Activated T-helper 9 cell treated with anti-CD3 and anti-CD28 coated beads, Interleukin-2, amount 50 U/mL, for 16 hours (primary cell): ENCODE results near the gene UBR2.
A peak's percentile ranks its signal among the peaks of the same experiment; 100 is the strongest.
"Not testable (repeated sequence)": the region's sequence is repeated elsewhere in the genome, so short reads cannot be mapped to it uniquely, and the experiment has no call there.

Experiments used
- DNase-seq: peaks from one replicate; pipeline ENCODE4 v3.0.0-alpha.2; 2020; ENCODE audit warnings: low read depth

UBR2 gene

DNA sequence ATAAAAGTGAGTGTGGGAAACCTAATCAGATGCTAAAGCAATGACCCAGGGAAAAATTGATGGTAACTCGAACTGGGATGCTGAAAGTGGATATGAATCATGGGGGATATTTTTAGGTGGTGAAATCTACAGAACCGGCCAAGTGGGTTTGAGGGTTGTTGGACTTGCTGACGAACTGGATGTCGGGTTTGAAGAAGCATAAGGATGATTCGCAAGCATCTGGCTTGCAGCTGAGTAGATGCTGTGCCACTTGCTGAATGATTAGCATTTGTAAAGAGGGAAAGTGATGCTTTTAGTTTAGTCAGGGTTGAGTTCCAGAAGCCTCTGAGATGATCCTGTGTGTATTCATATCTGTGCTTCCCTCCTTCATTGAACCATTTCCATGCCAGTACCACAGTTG is 54.9 kb downstream of the UBR2 start:
- no peak for DNase-seq

DNA sequence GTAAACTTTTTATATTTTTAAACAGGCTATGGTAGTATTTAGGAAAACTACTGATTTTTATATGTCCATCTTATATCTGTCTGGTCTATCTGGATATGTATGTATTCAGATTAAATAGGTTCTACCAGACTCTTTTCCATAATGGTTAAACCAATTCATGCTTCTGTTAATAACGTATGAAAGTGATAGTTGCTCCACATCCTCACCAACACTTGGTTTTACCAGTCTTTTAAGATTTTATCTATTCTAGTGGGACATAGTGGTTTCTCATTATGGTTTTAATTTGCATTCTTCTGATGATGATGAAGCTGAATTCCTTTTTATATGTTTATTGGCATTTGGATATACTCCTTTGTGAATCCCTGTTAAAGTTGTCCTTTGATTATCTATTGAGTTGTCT is 56.1 kb downstream of the UBR2 start:
- no peak for DNase-seq

DNA sequence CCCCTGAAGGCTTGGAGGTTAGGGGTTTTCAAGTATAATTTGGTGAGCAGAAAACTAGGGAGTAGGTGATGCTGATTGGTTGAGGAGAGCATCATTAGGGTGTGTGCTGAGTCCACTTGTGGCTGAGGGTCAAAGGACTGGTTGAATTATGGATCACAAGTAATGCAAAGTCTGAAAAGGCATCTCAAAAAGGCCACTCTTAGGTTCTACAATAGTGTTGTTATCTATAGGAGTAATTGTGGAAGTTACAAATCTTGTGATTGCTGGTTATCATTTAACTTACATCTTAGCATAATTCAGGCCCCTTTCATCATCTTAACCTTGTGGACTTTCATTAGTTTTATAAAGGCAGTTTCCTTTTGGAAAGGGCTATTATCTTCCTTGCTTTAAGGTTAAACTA is 60.8 kb downstream of the UBR2 start:
- no peak for DNase-seq

DNA sequence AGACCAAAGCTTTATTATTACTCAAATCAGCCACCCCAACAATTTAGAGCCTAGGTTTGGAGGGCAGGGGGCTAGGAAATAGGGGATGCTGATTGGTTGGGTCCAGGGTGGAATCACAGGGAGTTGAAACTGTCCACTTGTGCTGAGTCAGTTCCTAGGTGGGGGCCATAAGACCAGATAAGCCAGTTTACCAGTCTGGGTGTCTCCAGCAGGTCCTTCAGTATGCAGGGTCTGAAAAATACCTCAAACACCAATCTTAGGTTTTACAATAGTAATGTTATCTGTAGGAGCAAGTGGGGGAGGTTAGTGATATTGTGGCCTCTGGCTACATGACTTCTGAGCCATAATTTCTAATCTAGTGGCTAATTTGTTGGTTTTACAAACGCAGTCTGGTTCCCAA is 63.2 kb downstream of the UBR2 start:
- DNase-seq, result no peak

DNA sequence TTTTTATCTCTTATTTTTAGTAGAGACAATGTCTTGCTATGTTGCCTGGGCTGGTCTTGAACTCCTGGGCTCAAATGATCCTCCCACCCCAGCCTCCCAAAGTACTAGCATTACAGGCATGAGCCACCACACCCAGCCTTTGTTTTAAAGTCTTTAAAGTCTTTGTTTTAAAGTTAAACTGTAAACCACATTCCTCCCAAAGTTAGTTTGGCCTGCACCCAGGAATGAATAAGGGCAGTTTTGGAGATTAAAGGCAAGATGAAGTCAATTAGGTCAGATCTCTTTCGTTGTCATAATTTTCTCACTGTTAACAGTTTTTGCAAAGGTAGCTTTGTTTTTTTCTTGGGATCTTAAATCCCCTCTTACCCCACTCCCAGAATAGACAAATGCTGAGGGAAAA is 63.8 kb downstream of the UBR2 start:
- no peak for DNase-seq

DNA sequence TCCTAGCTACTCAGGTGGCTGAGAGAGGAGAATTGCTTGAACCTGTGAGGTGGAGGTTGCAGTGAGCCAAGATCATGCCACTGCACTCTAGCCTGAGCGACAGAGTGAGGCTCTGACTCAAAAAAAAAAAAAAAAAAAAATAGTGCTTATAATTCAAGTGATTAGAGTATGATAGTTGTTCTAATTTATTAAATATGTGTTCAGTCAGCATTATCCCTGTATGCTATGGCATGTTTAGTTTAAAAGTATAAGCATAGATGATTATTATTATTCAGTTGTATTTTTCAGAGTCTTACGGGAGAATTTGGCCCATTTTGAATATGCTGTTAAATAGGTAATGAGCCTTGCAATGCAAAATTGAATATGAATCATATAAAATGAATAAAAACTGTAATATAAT is 64.8 kb downstream of the UBR2 start:
- no peak for DNase-seq

DNA sequence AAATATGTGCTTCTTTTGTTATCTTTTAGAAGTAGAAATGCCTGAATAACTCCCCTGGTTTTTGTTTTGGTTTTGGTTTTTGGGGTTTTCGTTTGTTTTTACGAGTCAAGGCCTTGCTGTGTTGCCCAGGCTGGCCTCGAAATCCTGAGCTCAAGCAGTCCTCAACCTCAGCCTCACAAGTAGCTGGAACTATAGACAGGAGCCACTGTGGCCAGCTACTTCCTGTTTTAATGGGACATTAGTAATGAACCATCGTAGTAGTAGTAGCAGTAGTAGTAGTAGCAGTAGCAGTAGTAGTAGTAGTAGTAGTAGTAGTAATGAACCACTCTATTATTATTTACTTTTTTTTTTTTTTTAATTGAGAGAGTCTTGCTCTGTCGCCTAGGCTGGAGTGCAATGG is 66.0 kb downstream of the UBR2 start:
- no peak for DNase-seq

DNA sequence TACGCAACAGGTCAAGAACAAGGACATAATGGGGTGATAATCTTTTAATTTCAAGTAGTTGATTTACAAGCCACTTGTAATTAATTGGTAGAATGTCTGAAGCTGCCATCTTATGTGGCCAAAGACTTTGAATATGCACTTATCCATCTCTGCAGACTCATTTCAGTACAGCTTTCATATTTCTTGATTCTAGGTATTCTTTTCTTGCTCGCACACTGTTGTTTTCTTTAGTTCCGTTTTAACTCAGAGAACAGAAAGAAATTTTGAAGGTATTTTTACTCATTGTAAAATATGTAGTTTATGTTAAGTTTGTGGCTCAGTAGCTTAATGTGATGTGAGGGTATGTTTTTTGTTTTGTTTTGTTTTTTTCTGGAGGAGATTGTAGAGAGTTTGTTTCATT is 73.9 kb downstream of the UBR2 start:
- DNase-seq, result no peak

DNA sequence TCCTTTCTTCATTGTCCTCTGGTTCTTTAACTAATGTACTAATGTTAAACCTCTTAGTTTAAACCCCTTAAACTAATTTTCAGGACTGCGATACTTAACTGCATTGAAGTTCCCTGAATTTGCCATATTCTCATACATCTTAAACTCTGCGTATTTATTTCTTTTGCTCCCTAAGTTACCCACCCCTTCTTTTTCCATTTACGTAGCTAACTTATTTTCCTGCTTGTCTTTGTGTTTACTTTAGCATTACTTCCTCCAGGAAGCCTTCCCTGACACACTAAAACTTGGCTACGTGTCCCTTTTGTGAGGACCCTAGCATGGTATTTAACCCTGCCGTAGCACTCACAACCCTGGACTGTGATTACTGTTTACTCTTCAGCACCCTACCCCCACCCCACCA is 79.0 kb downstream of the UBR2 start:
- DNase-seq, result no peak

DNA sequence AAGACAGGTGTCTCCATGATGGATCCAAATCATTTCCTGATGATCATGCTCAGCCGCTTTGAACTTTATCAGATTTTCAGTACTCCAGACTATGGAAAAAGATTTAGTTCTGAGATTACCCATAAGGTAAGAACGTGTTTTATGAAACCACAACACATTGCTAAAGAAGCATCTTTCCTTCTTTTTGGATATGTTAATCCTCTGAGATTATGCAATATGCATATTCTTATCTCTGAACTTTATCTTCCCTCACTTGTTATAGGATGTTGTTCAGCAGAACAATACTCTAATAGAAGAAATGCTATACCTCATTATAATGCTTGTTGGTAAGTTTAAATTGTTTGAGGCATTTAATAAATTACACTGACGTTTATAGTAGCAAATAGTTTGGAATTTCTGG is 80.4 kb downstream of the UBR2 start:
- no peak for DNase-seq

DNA sequence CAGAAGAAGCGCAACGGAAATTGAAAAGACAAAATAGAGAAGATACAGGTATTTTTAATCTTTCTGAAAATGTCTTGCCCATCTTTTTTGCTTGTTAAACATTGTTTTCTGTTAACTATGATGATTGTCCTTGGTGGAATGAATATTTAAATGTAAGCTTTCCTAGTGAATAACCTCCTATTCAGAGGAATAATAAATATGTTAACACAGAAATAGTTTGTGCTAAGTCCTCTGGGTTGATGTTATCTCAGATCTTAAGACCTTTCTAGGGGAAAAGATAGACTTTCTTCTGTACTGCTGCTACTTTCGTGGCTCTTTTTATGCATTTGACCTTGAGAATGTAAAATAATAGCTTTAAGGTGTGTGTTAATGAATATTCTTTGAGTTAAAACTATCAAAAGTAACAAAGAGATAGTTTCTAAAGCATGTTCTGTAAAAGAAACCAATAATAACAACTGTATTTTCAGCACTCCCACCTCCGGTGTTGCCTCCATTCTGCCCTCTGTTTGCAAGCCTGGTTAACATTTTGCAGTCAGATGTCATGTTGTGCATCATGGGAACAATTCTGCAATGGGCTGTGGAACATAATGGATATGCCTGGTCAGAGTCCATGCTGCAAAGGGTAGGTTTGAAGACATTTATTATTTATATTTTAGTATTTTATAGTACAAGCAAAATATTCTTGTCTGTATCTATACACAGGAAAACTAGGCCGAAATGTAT is 88.4 kb downstream of the UBR2 start:
- no peak for DNase-seq

DNA sequence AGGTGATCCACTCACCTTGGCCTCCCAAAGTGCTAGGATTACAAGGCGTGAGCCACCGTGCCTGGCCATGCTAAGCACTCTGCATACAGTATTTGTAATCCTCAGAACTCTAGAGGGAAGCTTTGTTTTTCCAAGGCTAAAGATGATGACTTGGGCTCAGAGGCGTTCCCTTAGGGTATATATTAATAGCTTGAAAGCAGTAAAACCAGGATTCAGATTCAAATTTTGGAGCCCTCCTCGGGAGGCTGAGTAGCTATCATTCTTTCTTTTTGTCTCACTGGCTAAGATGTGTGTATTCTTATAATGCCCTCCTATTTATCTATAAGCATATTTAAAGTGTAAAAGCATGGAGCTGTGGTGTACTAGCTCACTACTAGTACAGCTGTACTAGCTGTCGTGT is 90.0 kb downstream of the UBR2 start:
- no peak for DNase-seq

DNA sequence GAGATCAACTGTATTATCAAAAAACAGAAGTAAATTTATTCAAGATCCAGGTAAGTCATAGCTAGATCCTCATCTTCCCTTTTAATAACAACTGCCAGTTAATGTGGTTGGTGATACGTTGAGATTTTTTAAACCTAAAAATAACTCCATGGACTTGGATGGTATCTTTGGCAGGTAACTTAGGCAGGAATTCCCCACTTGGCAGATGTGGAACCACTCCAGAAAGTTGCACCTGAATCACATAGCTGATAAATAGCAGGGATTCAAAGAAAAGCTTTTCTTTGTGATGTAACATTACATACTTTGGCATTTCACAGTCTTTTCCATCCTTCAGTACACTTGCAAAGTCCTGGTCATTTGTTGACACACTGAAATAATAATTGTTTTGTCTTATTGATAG is 96.0 kb downstream of the UBR2 start:
- no peak for DNase-seq

DNA sequence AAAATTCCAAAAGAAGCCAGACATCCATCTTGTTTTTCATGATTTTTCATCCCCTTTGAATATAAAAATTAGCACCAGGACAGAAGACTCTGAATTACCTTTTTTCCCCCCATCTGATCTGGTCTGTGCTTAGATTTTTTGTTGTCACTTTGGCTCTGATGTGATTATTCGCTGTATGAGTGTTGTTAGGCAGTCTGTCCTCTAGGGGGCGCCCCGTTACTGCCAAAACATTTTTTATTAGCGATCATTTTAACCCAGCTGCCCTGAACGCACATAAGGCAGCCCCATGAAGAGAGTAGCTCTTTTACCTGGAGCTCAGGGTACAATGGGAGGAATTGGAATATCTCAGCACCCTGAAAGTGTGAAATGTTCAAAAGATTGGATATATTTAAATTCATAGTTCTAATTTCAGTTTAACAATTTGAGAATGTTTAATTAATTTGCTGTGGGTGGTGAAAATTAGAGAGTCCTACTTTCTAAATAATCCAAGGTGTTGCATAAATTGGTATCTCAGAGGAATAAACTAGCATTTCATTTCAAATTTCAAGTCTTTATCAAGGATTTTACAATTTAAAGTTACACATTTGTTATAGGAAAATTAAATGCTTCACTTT is 97.8 kb downstream of the UBR2 start:
- DNase-seq, result peak; percentile 74

DNA sequence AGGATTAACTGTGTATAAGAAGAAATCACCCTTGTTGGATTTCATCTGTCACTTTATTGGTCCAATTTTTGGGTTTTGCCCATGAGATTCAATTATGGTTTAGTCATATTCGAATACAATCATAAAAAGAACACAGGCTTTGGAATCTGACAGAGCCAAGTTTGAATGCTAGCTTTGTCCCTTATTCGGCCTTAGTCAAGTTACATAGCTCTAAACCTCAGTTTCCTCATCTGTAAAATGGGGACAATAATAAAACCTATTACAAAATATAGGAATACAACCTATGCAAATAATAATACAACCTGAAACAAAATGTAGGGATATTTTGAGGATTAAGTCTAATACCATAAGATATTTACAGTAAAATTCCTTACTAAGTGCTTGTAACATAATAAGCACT is 100.9 kb downstream of the UBR2 start:
- no peak for DNase-seq

DNA sequence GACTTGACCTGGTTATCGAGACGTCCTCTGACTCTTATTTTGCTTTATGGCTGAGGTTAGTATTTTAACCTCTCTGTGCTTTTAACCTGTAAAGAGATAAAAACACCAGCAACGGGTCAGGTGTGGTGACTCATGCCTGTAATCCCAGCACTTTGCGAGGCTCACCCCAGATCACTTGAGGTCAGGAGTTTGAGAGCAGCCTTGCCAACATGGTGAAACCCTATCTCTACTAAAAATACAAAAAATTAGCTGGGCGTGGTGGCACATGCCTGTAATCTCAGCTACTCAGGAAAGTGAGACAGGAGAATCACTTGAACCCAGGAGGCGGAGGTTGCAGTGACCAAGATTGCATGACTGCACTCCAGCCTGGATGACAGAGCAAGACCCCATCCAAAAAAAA is 110.5 kb downstream of the UBR2 start:
- DNase-seq, result not testable (repeated sequence)

DNA sequence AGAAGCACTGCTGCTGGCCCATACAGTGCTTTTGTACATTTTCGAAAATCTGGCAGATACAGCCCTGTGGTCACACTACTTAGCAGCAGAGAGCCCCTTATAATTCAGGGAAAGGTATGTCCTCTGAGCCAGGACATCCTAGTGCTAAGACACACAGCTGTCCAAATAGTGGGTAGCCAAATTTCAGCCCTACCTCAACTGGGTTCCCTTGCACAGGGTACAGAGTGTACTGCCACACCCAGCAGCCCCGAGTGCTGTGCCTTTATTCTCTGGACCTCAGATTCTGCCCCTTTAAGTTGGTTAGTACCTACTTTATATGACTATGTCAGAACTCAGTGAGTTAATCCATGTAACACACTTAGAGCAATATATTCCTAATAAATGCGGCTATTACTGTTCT is 111.0 kb downstream of the UBR2 start:
- DNase-seq, result no peak

DNA sequence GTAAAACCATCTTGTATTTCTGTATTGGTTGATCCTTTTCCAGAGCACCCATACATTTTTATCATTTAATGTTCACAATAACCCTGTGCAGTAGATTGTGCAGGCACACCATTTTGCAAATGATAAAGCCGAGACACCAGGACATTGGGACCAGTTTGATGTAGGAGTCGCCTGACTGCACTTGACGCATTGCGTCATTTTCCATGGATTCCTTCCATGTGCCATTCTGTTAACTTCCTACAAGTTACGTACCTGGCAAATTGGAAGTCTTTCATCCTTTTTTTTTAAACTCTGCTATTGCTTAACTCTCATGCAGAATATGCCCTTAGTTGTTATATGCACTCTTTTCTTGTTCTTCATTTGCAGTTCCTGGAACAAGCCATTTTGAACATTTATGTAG is 115.5 kb downstream of the UBR2 start:
- DNase-seq, result no peak

DNA sequence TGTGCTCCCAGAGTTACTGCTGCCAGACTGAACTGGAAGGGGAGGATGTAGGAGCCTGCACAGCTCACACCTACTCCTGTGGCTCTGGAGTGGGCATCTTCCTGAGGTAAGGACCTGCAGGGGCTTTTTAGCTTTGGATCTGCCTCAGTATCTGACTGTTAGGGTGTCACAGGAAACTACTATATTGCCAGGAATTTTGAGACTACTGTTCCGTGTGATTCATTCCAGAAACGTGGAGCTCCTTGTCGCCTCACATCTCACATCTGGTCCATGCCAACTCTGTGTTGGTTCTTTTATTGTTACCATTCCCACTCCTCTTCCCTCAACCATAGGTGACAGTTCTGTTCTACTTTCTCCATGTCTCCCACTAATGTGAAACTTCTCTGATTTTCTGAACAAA is 124.5 kb downstream of the UBR2 start:
- no peak for DNase-seq

DNA sequence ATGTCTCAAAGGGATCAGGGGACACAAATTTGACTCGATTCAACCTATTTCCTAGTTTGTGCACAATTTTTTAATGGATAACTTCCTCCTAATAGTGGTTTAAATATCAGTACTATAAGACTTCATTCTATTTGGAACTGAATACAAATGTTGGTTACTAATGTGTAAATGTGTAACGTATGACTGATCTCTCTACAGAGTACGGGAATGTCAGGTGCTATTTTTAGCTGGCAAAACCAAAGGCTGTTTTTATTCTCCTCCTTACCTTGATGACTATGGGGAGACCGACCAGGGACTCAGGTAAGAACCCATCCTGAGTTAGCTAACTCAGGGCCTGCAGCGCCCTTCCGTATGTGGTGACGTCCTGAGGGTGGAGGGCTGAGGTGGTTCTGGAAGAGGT is 125.5 kb downstream of the UBR2 start:
- no peak for DNase-seq

DNA sequence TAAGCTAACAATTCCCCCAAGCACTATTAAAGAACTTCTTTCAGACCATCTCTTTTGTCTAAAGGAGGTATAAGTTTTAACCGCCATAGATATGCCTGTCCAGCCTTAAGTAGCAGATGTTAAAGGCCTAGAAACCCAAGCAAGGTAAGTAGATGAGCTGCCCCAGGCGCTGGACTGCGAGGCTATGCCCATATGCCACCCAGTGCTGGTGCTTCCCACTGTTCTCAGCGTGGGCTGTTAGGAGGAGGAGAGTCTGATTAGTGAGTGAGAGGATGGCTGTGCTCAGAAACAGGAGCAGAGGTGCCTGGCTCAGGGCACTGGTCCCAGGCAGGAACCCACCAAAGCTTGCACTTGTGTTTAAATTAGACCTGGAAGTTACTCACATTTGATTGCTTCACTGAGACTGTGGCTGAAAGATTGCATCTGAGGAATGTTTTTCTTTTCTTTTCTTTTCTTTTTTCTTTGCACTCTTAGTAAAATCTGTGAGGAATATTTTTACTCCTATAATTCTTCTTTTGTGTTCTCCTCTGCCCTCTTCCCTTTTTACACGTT is 126.4 kb downstream of the UBR2 start:
- no peak for DNase-seq

DNA sequence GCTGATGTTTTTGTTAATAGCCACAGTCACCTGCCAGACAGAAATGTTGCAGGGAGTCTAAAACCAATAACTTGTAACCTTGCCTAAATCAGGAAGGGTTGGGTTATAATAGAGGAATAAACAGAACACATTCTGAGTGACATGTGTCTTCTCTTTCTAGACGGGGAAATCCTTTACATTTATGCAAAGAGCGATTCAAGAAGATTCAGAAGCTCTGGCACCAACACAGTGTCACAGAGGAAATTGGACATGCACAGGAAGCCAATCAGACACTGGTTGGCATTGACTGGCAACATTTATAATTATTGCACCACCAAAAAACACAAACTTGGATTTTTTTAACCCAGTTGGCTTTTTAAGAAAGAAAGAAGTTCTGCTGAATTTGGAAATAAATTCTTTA is 127.0 kb downstream of the UBR2 start:
- no peak for DNase-seq

DNA sequence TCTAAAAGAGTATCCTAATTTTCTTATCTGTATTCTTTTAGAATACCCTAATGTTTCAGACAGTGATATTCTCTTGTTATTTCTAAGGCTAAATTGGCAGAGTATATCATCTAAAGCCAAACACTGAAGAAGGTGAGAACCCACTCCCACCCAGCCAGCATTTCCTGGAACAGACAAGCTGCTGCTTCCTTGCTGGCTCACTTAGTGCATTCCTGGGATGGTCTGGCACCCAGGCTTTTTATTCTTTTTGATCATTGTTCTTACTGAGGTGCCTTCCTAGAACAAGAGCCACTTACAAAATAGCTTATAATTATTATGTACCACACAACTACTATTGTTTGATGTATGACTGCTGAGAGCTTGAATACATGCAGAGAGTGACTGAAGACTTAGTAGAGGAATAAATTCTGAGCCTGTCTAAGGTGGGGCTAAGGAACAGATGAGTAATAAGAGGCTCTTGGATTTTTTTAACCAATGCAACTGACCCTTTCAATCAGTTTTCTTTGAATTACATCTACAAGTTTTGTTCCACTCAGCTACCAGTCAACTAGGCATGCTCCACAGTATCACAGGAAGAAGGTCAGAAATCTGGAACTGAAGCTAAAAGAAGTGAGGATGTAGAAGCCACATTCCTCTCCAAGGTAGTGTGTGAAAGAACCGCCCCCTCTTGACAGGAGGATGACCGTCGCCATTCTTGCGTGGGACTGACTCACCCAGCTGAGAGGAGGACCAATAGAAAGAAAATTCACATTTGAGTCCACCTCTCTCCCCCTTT is 128.5 kb downstream of the UBR2 start:
- no peak for DNase-seq
